HG03342 (cell line): ENCODE results near the gene SUGT1.
"Not testable (repeated sequence)": the region's sequence is repeated elsewhere in the genome, so short reads cannot be mapped to it uniquely, and the experiment has no call there.

Source experiments
- ATAC-seq: cut with Tn5 transposase; IDR thresholded peaks from one replicate; pipeline ENCODE4 v1.9.1; 2021; ENCODE audit warnings: mild to moderate bottlenecking, moderate library complexity; ENCODE audit not compliant: unreplicated experiment

Gene SUGT1

GRCh38 chr13:52665325-52665724 is 12.7 kb downstream of the SUGT1 start:
- ATAC-seq, result no peak

DNA sequence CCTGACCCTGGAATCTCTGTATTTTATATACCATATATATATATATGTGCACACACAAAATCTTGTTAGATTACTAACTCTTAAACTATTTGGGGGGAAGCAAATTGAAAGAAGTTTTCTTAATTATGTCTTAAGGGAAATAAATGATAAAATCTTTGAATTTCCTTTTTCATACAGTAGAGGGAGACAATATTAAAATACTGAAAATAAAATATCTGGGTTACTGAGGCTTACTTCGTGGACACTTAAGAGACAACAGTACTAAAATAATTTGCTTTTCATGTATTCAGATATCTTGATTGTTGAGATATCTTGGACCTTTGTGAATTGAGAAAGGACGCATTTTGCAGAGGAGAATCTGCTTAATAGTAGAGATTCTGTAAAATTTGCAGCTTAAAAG is 17.0 kb downstream of the SUGT1 start:
- no peak for ATAC-seq

- no peak for ATAC-seq
These were observed 18.1 kb downstream of the SUGT1 start for GRCh38 chr13:52670726-52671125.

DNA sequence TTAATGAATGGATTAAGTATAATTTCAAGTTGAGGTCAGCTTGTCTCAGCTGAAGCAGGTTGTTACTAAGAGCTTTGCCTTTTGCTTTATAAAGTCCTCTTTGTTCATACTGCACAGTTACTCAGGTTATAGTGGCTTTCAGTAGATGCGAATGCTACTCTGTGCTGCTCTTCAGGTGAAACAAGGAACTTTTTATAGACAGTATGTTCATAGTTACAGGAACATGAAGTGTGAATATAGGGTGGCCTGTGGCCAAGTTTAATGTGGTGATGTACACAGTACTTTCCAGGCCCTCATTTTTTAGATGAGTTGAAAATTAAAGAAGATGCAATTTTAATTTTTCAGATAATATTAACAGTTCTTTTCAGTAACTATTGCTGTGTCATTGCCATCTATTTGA is 20.8 kb downstream of the SUGT1 start:
- ATAC-seq, result no peak

DNA sequence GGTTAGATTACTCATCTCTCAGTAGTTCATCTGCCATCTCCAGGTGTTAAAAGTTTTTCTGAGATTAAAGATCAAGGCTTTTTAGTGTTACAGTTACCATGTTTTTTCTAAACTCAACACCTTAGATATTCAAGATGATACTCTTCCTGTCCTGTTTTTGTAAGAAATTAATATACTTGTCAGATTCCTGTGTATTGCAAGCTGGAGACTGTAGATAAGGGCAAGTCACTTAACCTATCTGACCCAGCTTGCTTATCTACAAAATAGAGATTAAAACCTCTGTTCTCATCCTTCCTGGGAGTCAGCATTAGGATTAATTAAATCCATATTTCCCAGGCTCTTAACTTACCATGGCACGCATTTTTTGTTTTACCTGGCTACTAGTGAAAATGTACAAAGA is 25.2 kb downstream of the SUGT1 start:
- no peak for ATAC-seq

DNA sequence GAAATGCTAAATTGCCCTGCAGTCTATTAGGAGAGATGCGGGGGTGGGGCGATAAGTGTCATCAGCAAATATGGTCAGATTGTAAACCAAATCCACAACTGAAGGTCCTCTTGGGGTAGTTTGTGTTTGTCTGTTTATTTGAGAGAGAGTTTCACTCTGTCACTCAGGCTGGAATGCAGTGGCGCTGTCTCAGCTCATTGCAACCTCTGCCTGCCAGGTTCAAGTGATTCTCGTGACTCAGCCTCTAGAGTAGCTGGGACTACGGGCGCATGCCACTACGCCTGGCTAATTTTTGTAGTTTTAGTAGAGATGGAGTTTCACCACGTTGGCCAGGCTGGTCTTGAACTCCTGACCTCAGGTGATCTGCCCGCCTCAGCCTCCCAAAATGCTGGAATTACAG is 33.2 kb downstream of the SUGT1 start:
- ATAC-seq, result not testable (repeated sequence)

GRCh38 chr13:52686376-52686775 is 33.7 kb downstream of the SUGT1 start:
- no peak for ATAC-seq

- no peak for ATAC-seq
These were observed 43.2 kb downstream of the SUGT1 start for GRCh38 chr13:52695856-52696255.

- ATAC-seq, result no peak
These were observed 43.9 kb downstream of the SUGT1 start for GRCh38 chr13:52696566-52696965.

GRCh38 chr13:52701728-52702465 is 49.3 kb downstream of the SUGT1 start:
- no peak for ATAC-seq

DNA sequence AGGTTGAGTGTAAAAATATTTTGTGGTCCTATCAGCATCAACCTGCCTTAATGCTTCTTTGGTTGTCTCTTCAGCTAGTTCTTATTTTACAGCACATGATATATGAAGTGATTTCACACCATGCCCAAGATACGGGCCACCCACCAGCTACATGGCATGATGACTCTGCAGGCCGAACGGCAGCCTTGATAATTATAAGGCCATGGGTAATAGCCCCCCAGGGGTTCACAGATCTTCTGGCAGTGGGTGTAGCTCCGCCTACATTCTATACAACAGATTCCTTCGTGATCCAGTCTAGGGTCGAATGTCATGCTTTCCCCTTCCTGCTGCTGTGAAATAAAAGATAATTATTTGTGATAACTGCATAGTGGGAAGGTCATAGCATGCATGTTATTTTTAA is 50.8 kb downstream of the SUGT1 start:
- no peak for ATAC-seq

DNA sequence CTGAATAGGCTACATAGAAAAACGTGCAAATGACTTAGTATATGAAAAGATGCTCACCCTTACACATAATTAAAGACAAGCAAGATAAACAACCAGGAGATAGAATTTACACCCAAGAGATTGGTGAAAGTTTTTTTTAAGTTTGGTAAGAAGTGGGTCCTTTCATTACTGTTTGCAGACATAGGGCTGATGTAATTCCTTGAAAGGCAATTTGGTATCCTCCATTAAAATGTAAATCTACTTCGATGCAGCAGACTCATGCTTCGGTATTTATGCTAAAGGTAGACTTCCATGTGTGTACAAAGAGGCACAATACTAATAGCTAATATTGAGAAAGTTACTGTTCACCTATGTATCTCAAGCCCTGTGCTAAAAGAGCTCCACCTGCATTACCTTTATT is 53.4 kb downstream of the SUGT1 start:
- ATAC-seq, result no peak

GRCh38 chr13:52707375-52707774 is 54.7 kb downstream of the SUGT1 start:
- no peak for ATAC-seq

GRCh38 chr13:52708266-52708665 is 55.6 kb downstream of the SUGT1 start:
- ATAC-seq, result not testable (repeated sequence)

DNA sequence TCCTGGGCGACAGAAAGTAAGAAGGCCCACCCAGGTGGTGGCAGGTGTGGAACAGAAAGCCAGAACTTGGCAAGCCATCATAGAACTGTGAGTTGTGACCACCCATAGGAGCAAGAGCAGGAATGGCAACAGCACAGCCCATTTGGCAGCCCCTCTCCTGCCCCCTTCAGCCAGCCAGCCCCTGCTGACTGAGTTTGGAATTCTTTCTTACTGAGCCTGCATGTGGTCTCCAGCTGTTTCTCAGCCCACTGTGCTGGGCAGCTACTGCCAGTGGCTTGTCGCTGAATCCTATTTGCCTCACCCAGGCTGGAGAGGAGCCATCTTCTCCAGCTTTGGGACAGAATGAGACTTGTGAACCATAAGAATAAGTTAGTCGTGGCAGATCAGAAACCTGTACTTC is 58.6 kb downstream of the SUGT1 start:
- no peak for ATAC-seq

DNA sequence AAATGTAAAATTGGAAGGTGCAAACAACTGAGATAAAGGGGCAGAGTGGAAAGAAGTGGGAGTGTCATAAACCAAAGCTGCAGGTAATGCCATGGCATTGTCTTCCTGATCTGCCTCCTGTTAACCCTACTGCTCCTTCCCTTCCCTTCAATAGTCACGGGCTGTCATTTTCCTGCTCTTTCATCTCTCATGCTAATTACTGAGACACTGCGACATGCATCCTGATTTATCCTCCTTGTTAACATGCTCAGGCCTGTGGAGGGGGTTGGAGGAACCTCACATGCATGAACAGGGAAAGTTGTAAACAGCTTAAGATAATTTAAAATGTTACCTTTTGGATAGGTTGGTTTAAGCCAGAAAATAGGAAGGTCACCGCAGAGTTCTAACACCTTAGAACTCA is 59.7 kb downstream of the SUGT1 start:
- ATAC-seq, result no peak

GRCh38 chr13:52713894-52714293 is 61.3 kb downstream of the SUGT1 start:
- ATAC-seq, result no peak

GRCh38 chr13:52720904-52721303 is 68.3 kb downstream of the SUGT1 start:
- ATAC-seq, result not testable (repeated sequence)

DNA sequence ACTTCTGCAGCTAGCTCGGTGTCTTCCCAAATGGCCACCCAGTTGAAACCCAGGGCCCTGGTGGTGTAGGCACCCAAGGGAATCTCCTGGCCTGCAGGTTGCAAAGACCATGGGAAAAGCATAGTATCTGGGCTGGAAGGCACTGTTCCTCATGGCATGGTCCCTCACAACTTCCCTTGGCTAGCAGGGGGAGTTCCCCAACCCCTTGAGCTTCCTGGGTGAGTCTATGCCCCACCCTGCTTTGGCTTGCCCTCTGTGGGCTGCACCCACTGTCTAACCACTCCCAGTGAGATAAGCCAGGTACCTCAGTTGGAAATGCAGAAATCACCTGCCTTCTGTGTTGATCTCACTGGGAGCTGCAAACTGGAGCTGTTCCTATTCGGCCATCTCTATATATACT is 68.7 kb downstream of the SUGT1 start:
- ATAC-seq, result not testable (repeated sequence)

DNA sequence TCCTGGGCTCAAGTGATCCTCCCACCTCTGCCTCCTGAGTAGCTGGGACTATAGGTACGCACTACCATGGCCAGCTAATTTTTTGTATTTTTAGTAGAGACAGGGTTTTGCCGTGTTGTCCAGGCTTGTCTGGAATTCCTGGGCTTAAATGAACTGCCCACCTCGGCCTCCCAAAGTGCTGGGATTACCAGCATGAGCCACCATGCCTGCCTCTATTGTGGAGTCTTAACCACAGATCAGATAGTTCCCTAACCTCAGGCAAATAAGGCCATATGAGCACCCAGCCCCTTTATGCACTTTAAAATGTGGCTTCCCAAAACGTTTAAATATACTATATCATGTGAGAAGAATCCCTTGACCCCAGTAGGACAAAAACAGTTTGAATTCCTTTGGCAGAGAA is 70.5 kb downstream of the SUGT1 start:
- ATAC-seq, result no peak

DNA sequence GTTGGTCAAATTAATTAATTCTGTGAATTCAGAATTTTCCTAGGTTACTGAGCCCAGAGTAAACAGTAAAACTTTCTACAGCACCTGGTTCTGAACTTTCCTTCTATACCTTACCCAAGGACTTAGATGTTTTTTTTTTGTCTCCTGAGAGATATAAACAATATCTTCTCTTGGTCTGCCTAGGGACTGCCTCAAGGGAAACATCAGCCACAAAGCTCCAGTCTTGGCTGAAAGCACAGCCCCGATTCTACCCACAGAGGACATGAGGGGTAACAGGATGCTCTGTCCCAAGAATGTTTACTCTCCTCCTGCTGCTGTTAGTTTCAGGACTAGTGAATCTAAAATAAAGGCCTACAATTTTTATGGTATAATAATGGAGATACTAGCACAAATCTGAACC is 72.7 kb downstream of the SUGT1 start:
- ATAC-seq, result no peak

DNA sequence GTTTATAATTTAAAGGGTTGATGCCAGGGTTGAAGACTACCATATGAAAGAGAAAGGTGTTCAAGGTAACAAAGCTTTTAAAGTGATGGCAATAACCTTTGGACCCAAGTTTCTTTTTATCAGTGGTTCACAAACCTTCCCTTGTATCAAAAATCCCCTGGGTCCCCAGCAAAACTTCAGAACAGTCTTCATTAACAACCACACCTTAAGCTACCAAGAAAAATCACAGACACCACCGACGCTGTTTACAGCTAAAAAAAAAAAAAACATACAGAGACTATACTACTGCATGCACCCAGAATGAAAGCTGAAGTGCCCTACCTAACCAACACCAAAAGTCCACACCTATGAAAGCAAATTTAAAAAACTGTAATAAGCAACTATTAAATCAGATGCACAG is 73.6 kb downstream of the SUGT1 start:
- ATAC-seq, result no peak

- ATAC-seq, result no peak
These were observed 81.5 kb downstream of the SUGT1 start for GRCh38 chr13:52734075-52734623.
